SKM-1 treated with dmso at 0.1 percent for 144 hours (cell line): ENCODE results near the gene ROR1.
"Not testable (repeated sequence)": the region's sequence is repeated elsewhere in the genome, so short reads cannot be mapped to it uniquely, and the experiment has no call there.

Experiments
- DNase-seq: peaks from one replicate; lab custom pipeline; 2025; ENCODE audit not compliant: unreplicated experiment; lab: John Stamatoyannopoulos, UW

ROR1 gene

GRCh38 chr1:64084451-64084850 is 310.6 kb downstream of the ROR1 start:
- DNase-seq, result no peak

- no peak for DNase-seq
Measured at GRCh38 chr1:64087768-64088167, 314.0 kb downstream of the ROR1 start.

GRCh38 chr1:64090436-64090835 is 316.6 kb downstream of the ROR1 start:
- DNase-seq, result no peak

GRCh38 chr1:64092851-64093371 is 319.1 kb downstream of the ROR1 start:
- no peak for DNase-seq

DNA sequence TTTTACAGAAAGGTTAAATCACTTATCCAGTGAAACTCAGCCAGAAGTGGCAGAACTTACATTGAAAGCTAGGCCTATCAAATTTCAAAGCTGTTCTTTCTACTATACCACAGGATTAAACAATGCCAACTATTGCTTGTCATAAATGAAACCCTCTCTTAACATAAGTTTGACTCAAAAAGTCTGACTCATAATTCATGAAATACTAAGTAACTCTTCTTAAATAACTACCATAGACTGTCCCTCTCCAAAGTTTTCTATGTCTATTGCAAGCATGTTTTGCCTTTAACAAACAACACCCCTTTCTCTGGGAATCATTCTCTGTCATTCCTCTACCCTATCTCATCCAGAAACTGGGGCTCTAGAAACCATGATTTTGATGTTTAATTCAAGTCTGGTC is 320.1 kb downstream of the ROR1 start:
- no peak for DNase-seq

DNA sequence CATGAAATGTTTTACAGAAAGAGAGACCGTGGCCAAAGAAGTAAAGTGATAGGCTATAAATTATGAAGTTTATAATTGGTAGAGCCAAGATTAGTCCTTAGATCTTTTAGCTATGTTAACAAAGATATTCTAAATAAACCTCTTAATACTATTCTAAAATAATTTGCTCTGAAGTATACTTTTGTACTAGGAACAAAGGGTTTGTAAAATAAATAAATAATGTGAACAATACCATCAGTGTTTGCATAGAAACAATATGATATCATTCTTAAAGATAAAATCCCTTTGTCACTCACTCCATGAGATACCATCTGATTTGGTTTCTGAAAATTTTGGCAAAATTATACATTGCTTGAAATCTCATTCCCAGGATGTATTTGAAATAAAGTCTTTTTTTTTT is 322.0 kb downstream of the ROR1 start:
- no peak for DNase-seq

GRCh38 chr1:64097859-64098258 is 324.0 kb downstream of the ROR1 start:
- no peak for DNase-seq

GRCh38 chr1:64098436-64098835 is 324.6 kb downstream of the ROR1 start:
- no peak for DNase-seq

DNA sequence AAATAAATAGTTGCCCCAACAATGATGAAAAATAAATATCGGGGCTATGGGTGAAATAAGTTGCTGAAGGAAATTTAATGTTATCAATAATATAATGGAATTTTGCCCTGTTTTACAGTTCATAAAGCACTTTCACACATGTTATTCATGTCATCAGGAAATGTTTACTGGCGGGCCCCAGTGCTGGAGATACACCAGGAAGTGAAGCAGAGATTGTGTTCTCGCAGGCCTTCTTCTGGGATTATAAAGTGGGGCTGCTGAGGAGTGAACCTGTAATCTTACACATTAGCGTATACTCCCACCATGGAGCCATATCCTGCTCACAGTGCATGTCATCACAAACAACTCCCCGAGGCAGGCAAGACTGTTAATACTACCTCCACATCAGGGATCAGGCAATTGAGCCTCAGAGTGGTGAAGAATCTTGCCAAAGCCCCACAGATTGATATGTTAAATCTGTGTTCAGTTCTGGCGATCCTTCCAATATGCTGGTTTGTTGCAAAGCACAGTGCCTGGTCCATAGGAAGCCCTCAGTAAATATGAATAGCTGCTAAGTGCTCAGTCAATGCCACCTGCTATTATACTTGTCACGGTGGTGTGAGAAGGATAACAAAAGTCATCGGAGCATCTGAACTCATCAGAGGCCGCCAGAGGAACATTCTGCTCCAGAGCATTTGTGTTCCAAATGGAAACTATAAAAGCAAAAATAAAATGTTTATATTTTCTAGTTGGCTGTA is 325.2 kb downstream of the ROR1 start:
- DNase-seq, result no peak

GRCh38 chr1:64100791-64101190 is 327.0 kb downstream of the ROR1 start:
- no peak for DNase-seq

GRCh38 chr1:64104585-64104984 is 330.8 kb downstream of the ROR1 start:
- DNase-seq, result not testable (repeated sequence)

- no peak for DNase-seq
Measured at GRCh38 chr1:64107118-64107519, 333.3 kb downstream of the ROR1 start.

GRCh38 chr1:64107632-64108031 is 333.8 kb downstream of the ROR1 start:
- no peak for DNase-seq

DNA sequence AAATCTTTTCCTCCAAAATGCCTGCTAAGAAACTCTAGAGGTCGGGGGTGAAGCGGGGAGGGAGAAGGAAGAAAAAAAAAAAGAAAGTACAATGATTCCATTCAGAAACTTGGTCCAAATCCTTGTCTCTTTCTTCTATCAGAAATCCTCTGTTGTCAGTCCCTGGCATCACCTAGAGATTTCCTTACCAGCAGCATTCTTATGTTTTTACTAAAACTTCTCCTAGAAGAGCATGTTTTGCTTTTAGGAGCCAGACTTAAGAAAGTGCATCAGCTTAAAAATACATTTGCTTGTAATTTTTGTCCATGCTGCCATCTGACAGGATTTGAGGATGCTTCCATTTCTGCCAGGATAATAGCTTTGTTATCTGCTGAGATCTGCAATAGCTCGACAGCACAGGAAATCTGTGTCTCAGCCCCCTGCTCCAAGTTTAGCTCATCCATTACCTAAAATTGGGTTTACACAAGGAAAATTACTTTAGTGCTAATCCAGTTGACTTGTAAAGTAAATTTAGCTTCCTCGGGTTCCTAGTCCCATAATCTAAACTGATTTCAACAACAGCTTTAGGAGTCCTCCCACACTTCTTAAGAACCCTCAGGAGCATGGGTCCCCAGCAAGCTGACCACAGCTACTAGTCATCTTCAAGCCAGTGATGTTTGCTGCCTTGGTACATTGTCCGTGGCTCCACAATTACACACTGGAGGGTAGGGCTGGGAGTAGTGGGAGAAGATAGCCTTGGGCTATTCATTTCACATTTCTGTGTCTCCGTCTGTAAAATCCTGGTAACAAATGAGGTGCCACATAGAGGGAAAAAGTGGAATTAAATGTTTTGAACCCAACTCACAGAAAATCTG is 337.3 kb downstream of the ROR1 start:
- DNase-seq, result no peak

DNA sequence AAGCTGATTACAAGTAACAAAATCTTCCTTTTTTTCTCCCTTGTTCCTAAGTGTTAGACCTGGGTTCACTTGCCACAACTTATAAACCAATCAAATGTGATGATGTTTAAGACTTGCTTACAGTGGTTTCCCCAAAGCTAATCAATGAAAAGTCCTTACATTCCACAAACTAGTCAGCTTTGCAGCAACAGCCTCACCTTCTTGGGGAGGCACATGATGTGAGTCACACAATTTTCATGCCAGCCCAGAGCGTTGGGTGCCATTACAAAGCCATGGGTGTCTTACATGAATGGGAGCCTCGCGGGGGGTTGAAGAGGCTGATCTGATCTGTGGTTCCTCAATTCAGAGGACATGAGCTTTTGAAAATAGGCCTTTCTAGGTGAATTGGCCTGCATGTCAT is 338.0 kb downstream of the ROR1 start:
- no peak for DNase-seq

- no peak for DNase-seq
Measured at GRCh38 chr1:64112281-64112680, 338.5 kb downstream of the ROR1 start.

DNA sequence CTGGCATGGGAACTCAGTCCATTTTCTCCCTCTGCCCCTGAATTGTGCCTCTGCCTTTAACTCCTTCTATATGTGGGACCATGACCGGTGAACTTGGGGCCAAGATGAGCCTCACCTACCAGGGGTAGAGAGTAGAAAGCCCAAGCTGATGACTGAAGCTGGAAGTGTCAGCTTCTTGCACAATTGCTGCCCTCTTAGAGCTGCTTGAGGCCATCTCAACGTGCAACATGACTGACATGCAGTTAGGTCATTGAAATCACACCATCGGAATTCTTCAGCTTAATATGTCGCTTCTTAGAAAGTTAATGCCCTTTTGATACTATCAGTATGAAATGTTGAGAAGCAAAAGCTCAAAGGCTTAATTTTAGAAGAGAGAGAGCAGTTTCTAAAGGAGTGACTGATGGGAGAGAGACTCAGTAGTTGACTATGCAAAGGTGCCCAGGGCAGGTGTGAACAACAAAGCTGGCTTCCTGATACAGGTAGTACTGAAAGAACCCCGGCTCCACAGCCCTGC is 340.3 kb downstream of the ROR1 start:
- no peak for DNase-seq

DNA sequence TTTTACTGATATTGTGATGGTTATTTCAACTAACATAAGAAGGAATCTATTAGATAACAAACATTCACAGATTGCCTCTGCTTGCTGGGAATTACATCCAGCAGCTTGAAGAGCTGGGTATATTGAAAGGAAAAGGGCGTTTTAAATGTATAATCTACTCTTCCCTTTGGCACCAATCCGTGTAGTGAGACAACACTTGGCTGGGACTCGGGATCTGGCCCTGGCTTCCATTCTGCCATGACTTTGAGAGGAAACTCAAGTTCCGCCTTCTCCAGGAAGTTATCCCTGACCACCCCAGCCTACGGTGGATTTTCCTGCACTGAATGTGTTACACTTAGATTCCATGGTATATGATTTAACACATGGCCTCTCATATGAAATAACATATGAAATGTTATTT is 342.7 kb downstream of the ROR1 start:
- DNase-seq, result no peak

DNA sequence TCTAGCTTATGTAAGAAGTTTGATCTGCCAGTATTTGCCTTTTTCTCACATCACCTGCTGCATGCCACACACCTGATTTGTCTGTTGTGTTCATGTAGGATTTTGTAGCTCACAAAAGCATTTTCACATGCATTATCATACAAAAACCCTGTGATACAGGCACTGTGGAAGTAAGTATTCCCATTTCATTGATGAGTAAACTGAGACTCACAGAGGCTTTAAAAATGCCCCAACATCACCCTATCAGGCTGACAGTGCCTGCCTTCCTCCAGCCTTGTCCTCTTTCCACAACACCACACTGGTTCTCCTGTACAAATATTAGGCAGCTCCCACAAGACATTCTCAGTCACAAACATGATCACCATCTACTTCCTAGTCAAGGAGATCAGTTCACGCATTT is 343.7 kb downstream of the ROR1 start:
- DNase-seq, result no peak

GRCh38 chr1:64121766-64122385 is 348.1 kb downstream of the ROR1 start:
- no peak for DNase-seq

GRCh38 chr1:64122588-64122987 is 348.8 kb downstream of the ROR1 start:
- DNase-seq, result no peak
